ENCODE data around the gene GNB3. TPM values are rescaled to one million over a fixed set of nuclear protein-coding genes. Genes with fewer than 3 reads are reported as not detected.

Gene GNB3
- total RNA-seq, 1 donor from 2014 or later, result 22.2 TPM

DNA sequence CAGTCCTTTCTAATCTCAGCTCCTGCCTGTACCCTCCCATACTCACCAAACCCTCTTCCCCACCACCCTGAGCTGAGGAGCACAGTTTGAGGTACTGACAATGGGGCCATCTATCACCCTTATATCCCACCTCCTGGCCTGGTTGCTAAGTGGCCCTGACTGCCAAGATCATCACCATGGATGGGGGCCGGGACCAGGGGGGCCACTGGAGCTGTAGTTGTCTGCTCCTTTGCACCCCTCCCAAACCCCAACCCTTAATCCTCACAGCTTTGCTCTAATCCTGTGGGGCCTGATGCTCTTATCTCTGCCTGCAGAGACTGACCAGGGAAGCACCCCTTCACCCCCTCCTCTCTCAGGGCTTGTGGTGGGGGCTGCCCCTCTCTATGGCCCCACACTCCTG, 395 bp upstream of the GNB3 start:
- DNase-seq (ENCODE audit: low read depth, low spot score), result no peak
- Mint-ChIP-seq H3K4me3 (peak overlapping the region; percentile 15), H3K36me3 (ENCODE audit: low read depth) (peaks cover 7% of the 10 kb centered on the region), H3K27me3 (ENCODE audit: low read depth) (no peaks in the 10 kb centered on the region), H3K9me3 (no peaks in the 10 kb centered on the region), H3K27ac (ENCODE audit: unreplicated experiment) (no peak overlapping the region), H3K4me1 (peaks cover 3% of the 10 kb centered on the region)
- TF ChIP-seq, protein P1, sequence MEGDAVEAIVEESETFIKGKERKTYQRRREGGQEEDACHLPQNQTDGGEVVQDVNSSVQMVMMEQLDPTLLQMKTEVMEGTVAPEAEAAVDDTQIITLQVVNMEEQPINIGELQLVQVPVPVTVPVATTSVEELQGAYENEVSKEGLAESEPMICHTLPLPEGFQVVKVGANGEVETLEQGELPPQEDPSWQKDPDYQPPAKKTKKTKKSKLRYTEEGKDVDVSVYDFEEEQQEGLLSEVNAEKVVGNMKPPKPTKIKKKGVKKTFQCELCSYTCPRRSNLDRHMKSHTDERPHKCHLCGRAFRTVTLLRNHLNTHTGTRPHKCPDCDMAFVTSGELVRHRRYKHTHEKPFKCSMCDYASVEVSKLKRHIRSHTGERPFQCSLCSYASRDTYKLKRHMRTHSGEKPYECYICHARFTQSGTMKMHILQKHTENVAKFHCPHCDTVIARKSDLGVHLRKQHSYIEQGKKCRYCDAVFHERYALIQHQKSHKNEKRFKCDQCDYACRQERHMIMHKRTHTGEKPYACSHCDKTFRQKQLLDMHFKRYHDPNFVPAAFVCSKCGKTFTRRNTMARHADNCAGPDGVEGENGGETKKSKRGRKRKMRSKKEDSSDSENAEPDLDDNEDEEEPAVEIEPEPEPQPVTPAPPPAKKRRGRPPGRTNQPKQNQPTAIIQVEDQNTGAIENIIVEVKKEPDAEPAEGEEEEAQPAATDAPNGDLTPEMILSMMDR (conservative IDR thresholded peaks at IDR 0.05), result no peak

DNA sequence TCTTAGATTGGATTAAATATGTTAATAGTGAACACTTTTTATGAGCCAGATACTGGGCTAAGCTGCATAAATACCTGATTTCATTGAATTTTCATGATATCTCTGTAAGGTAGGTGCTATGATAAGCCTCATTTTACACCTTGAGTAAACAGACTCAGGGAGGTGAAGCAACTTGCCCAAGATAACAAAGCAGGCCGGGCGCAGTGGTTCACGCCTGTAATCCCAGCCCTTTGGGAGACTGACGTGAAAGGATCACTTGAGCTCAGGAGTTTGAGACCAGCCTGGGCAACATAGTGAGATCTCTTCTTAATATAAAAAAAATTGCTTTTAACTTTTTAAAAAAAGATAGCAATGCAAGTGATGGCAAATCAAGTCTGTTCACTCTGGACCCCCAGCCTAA, 1.4 kb downstream of the GNB3 start:
- DNase-seq (ENCODE audit: low read depth, low spot score), result no peak
- Mint-ChIP-seq H3K9me3 (no peaks in the 10 kb centered on the region), H3K27ac (ENCODE audit: unreplicated experiment) (no peak overlapping the region), H3K4me1 (no peaks in the 10 kb centered on the region), H3K36me3 (ENCODE audit: low read depth) (peaks cover 14% of the 10 kb centered on the region), H3K27me3 (ENCODE audit: low read depth) (no peaks in the 10 kb centered on the region), H3K4me3 (peak overlapping the region; percentile 19)
- TF ChIP-seq, protein P1 (conservative IDR thresholded peaks at IDR 0.05), result no peak

DNA sequence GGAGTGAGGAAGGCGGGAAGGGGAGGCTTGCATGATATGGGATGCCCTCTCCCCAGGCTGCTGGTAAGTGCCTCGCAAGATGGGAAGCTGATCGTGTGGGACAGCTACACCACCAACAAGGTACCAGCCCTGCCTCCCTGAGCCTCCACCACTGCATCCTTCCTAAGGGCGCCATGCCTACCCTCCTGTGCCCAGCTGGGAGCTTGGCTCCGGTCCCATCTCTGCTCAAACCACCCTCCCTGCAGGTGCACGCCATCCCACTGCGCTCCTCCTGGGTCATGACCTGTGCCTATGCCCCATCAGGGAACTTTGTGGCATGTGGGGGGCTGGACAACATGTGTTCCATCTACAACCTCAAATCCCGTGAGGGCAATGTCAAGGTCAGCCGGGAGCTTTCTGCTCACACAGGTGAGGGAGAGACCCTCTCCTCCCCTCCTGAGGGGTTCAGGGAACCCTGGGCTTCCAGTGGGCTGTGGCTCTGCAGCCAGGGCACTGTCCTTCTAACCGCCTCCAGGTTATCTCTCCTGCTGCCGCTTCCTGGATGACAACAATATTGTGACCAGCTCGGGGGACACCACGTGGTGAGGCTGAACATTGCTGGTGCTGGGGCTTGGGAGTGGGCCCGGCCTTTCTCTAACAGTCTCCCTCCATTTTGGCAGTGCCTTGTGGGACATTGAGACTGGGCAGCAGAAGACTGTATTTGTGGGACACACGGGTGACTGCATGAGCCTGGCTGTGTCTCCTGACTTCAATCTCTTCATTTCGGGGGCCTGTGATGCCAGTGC, 2.6 kb downstream of the GNB3 start:
- H3K27ac Mint-ChIP-seq (ENCODE audit: unreplicated experiment), result no peak overlapping the region
- DNase-seq (ENCODE audit: low read depth, low spot score), result no peak
- TF ChIP-seq, protein P1 (conservative IDR thresholded peaks at IDR 0.05), result peak; percentile 29
- peaks cover 14% of the 10 kb centered on the region for H3K36me3 Mint-ChIP-seq (ENCODE audit: low read depth)
- H3K9me3 Mint-ChIP-seq, result no peaks in the 10 kb centered on the region
- peak overlapping the region; percentile 57 for H3K4me3 Mint-ChIP-seq
- H3K4me1 Mint-ChIP-seq, result no peaks in the 10 kb centered on the region
- no peaks in the 10 kb centered on the region for H3K27me3 Mint-ChIP-seq (ENCODE audit: low read depth)

- Mint-ChIP-seq H3K27ac (ENCODE audit: unreplicated experiment) (peak overlapping the region; percentile 72), H3K4me1 (peaks cover 14% of the 10 kb centered on the region), H3K9me3 (no peaks in the 10 kb centered on the region), H3K36me3 (ENCODE audit: low read depth) (peaks cover 17% of the 10 kb centered on the region), H3K27me3 (ENCODE audit: low read depth) (no peaks in the 10 kb centered on the region), H3K4me3 (peak overlapping the region; percentile 28)
- no peak for DNase-seq (ENCODE audit: low read depth, low spot score)
- TF ChIP-seq, protein P1 (conservative IDR thresholded peaks at IDR 0.05), result no peak
Measured at GRCh38 chr12:6845395-6845794, 4.7 kb downstream of the GNB3 start.

- H3K4me1 Mint-ChIP-seq, result peaks cover 23% of the 10 kb centered on the region
- peaks cover 19% of the 10 kb centered on the region for H3K36me3 Mint-ChIP-seq (ENCODE audit: low read depth)
- no peak for DNase-seq (ENCODE audit: low read depth, low spot score)
- peak overlapping the region; percentile 8 for H3K4me3 Mint-ChIP-seq
- H3K27ac Mint-ChIP-seq (ENCODE audit: unreplicated experiment), result no peak overlapping the region
- TF ChIP-seq, protein P1 (conservative IDR thresholded peaks at IDR 0.05), result no peak
- H3K27me3 Mint-ChIP-seq (ENCODE audit: low read depth), result no peaks in the 10 kb centered on the region
- no peaks in the 10 kb centered on the region for H3K9me3 Mint-ChIP-seq
Measured at GRCh38 chr12:6846316-6846869, 5.7 kb downstream of the GNB3 start.
